ENCODE measurements around the gene SPATS2L.

Gene SPATS2L

GRCh38 chr2:200319548-200320337 is 13.2 kb downstream of the SPATS2L start:
- Histone ChIP-seq H3K4me3 (ENCODE audit: low read length in 2 of 2) (no peak overlapping the region), H3K27ac (ENCODE audit: low read depth in 2 of 2, low read length in 2 of 2) (no peak overlapping the region), H3K36me3 (ENCODE audit: control insufficient read depth in 2 of 2, insufficient read depth in 2 of 2, low read length in 2 of 2) (no peaks in the 10 kb centered on the region), H3K27me3 (ENCODE audit: control insufficient read depth in 2 of 2, insufficient read depth in 2 of 2, low read length in 2 of 2) (no peaks in the 10 kb centered on the region), H3K9me3 (ENCODE audit: control insufficient read depth in 2 of 2, low read length in 2 of 2) (no peaks in the 10 kb centered on the region), H3K4me1 (ENCODE audit: control insufficient read depth in 2 of 2, insufficient read depth in 2 of 2, low read length in 2 of 2) (no peaks in the 10 kb centered on the region), H3K9ac (ENCODE audit: low read depth in 1 of 2, low read length in 2 of 2) (no peak overlapping the region)

DNA sequence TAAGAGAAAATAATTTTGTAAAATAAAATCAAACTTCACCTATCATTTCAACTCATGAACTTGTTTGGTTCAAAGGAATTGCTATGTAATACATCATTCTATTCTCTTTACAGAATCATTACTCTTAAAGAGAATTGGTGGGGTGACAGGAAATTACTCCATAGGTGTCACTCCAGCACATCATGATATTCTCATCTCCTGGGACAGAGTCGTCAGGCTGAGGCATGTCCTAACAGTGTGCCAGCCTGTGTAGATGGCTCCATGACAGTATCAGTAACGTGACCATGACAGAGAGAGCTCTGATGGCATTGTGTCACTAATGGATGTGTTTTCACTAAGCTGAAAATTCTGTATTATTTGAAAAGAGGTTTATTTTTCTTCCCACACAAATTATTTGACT is 13.9 kb downstream of the SPATS2L start:
- Histone ChIP-seq H3K9me3 (ENCODE audit: control insufficient read depth in 2 of 2, low read length in 2 of 2) (no peaks in the 10 kb centered on the region), H3K4me1 (ENCODE audit: control insufficient read depth in 2 of 2, insufficient read depth in 2 of 2, low read length in 2 of 2) (no peaks in the 10 kb centered on the region), H3K27me3 (ENCODE audit: control insufficient read depth in 2 of 2, insufficient read depth in 2 of 2, low read length in 2 of 2) (no peaks in the 10 kb centered on the region), H3K36me3 (ENCODE audit: control insufficient read depth in 2 of 2, insufficient read depth in 2 of 2, low read length in 2 of 2) (no peaks in the 10 kb centered on the region), H3K4me3 (ENCODE audit: low read length in 2 of 2) (no peak overlapping the region), H3K9ac (ENCODE audit: low read depth in 1 of 2, low read length in 2 of 2) (no peak overlapping the region), H3K27ac (ENCODE audit: low read depth in 2 of 2, low read length in 2 of 2) (no peak overlapping the region)

GRCh38 chr2:200320991-200321390 is 14.5 kb downstream of the SPATS2L start:
- H3K9me3 ChIP-seq (ENCODE audit: control insufficient read depth in 2 of 2, low read length in 2 of 2) = no peaks in the 10 kb centered on the region
- H3K27me3 ChIP-seq (ENCODE audit: control insufficient read depth in 2 of 2, insufficient read depth in 2 of 2, low read length in 2 of 2) = no peaks in the 10 kb centered on the region
- no peak overlapping the region for H3K4me3 ChIP-seq (ENCODE audit: low read length in 2 of 2)
- no peaks in the 10 kb centered on the region for H3K4me1 ChIP-seq (ENCODE audit: control insufficient read depth in 2 of 2, insufficient read depth in 2 of 2, low read length in 2 of 2)
- H3K9ac ChIP-seq (ENCODE audit: low read depth in 1 of 2, low read length in 2 of 2) = no peak overlapping the region
- H3K36me3 ChIP-seq (ENCODE audit: control insufficient read depth in 2 of 2, insufficient read depth in 2 of 2, low read length in 2 of 2) = no peaks in the 10 kb centered on the region
- no peak overlapping the region for H3K27ac ChIP-seq (ENCODE audit: low read depth in 2 of 2, low read length in 2 of 2)

- H3K9me3 ChIP-seq (ENCODE audit: control insufficient read depth in 2 of 2, low read length in 2 of 2) = no peaks in the 10 kb centered on the region
- H3K27ac ChIP-seq (ENCODE audit: low read depth in 2 of 2, low read length in 2 of 2) = no peak overlapping the region
- no peaks in the 10 kb centered on the region for H3K27me3 ChIP-seq (ENCODE audit: control insufficient read depth in 2 of 2, insufficient read depth in 2 of 2, low read length in 2 of 2)
- H3K4me3 ChIP-seq (ENCODE audit: low read length in 2 of 2) = no peak overlapping the region
- H3K9ac ChIP-seq (ENCODE audit: low read depth in 1 of 2, low read length in 2 of 2) = no peak overlapping the region
- H3K36me3 ChIP-seq (ENCODE audit: control insufficient read depth in 2 of 2, insufficient read depth in 2 of 2, low read length in 2 of 2) = no peaks in the 10 kb centered on the region
- H3K4me1 ChIP-seq (ENCODE audit: control insufficient read depth in 2 of 2, insufficient read depth in 2 of 2, low read length in 2 of 2) = no peaks in the 10 kb centered on the region
Measured at GRCh38 chr2:200321780-200322534, 15.5 kb downstream of the SPATS2L start.

GRCh38 chr2:200322607-200323006 is 16.1 kb downstream of the SPATS2L start:
- Histone ChIP-seq H3K4me3 (ENCODE audit: low read length in 2 of 2) (no peak overlapping the region), H3K27me3 (ENCODE audit: control insufficient read depth in 2 of 2, insufficient read depth in 2 of 2, low read length in 2 of 2) (no peaks in the 10 kb centered on the region), H3K36me3 (ENCODE audit: control insufficient read depth in 2 of 2, insufficient read depth in 2 of 2, low read length in 2 of 2) (no peaks in the 10 kb centered on the region), H3K9me3 (ENCODE audit: control insufficient read depth in 2 of 2, low read length in 2 of 2) (no peaks in the 10 kb centered on the region), H3K27ac (ENCODE audit: low read depth in 2 of 2, low read length in 2 of 2) (no peak overlapping the region), H3K9ac (ENCODE audit: low read depth in 1 of 2, low read length in 2 of 2) (no peak overlapping the region), H3K4me1 (ENCODE audit: control insufficient read depth in 2 of 2, insufficient read depth in 2 of 2, low read length in 2 of 2) (no peaks in the 10 kb centered on the region)

- Histone ChIP-seq H3K36me3 (ENCODE audit: control insufficient read depth in 2 of 2, insufficient read depth in 2 of 2, low read length in 2 of 2) (no peaks in the 10 kb centered on the region), H3K9ac (ENCODE audit: low read depth in 1 of 2, low read length in 2 of 2) (no peak overlapping the region), H3K27ac (ENCODE audit: low read depth in 2 of 2, low read length in 2 of 2) (no peak overlapping the region), H3K4me1 (ENCODE audit: control insufficient read depth in 2 of 2, insufficient read depth in 2 of 2, low read length in 2 of 2) (no peaks in the 10 kb centered on the region), H3K27me3 (ENCODE audit: control insufficient read depth in 2 of 2, insufficient read depth in 2 of 2, low read length in 2 of 2) (no peaks in the 10 kb centered on the region), H3K9me3 (ENCODE audit: control insufficient read depth in 2 of 2, low read length in 2 of 2) (no peaks in the 10 kb centered on the region), H3K4me3 (ENCODE audit: low read length in 2 of 2) (no peak overlapping the region)
Measured at GRCh38 chr2:200324362-200324761, 17.9 kb downstream of the SPATS2L start.

- Histone ChIP-seq H3K4me1 (ENCODE audit: control insufficient read depth in 2 of 2, insufficient read depth in 2 of 2, low read length in 2 of 2) (no peaks in the 10 kb centered on the region), H3K36me3 (ENCODE audit: control insufficient read depth in 2 of 2, insufficient read depth in 2 of 2, low read length in 2 of 2) (peaks cover 0 to 8% of the 10 kb centered on the region in 2 donors), H3K9ac (ENCODE audit: low read depth in 1 of 2, low read length in 2 of 2) (no peak overlapping the region), H3K27me3 (ENCODE audit: control insufficient read depth in 2 of 2, insufficient read depth in 2 of 2, low read length in 2 of 2) (no peaks in the 10 kb centered on the region), H3K4me3 (ENCODE audit: low read length in 2 of 2) (no peak overlapping the region), H3K9me3 (ENCODE audit: control insufficient read depth in 2 of 2, low read length in 2 of 2) (no peaks in the 10 kb centered on the region), H3K27ac (ENCODE audit: low read depth in 2 of 2, low read length in 2 of 2) (no peak overlapping the region)
Measured at GRCh38 chr2:200329384-200329783, 22.9 kb downstream of the SPATS2L start.

DNA sequence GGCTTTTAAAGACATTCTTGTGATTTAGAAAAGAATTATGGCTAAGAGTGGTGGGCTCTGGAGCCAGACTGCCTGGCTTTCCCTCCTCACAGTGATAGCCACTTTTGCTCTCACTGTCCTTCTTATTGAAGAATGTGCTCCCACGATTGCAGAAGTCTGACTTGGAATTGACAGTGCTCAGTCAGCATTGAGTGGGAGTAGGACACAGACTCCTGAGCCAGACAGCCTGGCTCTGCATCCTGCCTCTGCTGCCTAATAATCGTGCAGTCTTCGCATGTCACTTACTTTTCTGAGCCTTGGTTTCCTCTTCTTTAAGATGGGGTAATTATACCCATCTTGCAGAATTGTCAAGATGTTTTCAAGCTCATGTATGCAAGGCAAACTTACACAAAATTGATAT is 23.3 kb downstream of the SPATS2L start:
- Histone ChIP-seq H3K9me3 (ENCODE audit: control insufficient read depth in 2 of 2, low read length in 2 of 2) (no peaks in the 10 kb centered on the region), H3K27ac (ENCODE audit: low read depth in 2 of 2, low read length in 2 of 2) (no peak overlapping the region), H3K4me1 (ENCODE audit: control insufficient read depth in 2 of 2, insufficient read depth in 2 of 2, low read length in 2 of 2) (no peaks in the 10 kb centered on the region), H3K4me3 (ENCODE audit: low read length in 2 of 2) (no peak overlapping the region), H3K9ac (ENCODE audit: low read depth in 1 of 2, low read length in 2 of 2) (no peak overlapping the region), H3K27me3 (ENCODE audit: control insufficient read depth in 2 of 2, insufficient read depth in 2 of 2, low read length in 2 of 2) (no peaks in the 10 kb centered on the region), H3K36me3 (ENCODE audit: control insufficient read depth in 2 of 2, insufficient read depth in 2 of 2, low read length in 2 of 2) (peaks cover 0 to 8% of the 10 kb centered on the region in 2 donors)

- H3K36me3 ChIP-seq (ENCODE audit: control insufficient read depth in 2 of 2, insufficient read depth in 2 of 2, low read length in 2 of 2) = peaks cover 0 to 8% of the 10 kb centered on the region in 2 donors
- H3K9ac ChIP-seq (ENCODE audit: low read depth in 1 of 2, low read length in 2 of 2) = no peak overlapping the region
- no peak overlapping the region for H3K27ac ChIP-seq (ENCODE audit: low read depth in 2 of 2, low read length in 2 of 2)
- H3K9me3 ChIP-seq (ENCODE audit: control insufficient read depth in 2 of 2, low read length in 2 of 2) = no peaks in the 10 kb centered on the region
- no peaks in the 10 kb centered on the region for H3K27me3 ChIP-seq (ENCODE audit: control insufficient read depth in 2 of 2, insufficient read depth in 2 of 2, low read length in 2 of 2)
- no peak overlapping the region for H3K4me3 ChIP-seq (ENCODE audit: low read length in 2 of 2)
- peaks cover 0 to 5% of the 10 kb centered on the region in 2 donors for H3K4me1 ChIP-seq (ENCODE audit: control insufficient read depth in 2 of 2, insufficient read depth in 2 of 2, low read length in 2 of 2)
Measured at GRCh38 chr2:200330351-200331060, 24.0 kb downstream of the SPATS2L start.

GRCh38 chr2:200331061-200331400 is 24.5 kb downstream of the SPATS2L start:
- Histone ChIP-seq H3K27me3 (ENCODE audit: control insufficient read depth in 2 of 2, insufficient read depth in 2 of 2, low read length in 2 of 2) (no peaks in the 10 kb centered on the region), H3K4me1 (ENCODE audit: control insufficient read depth in 2 of 2, insufficient read depth in 2 of 2, low read length in 2 of 2) (peaks cover 0 to 6% of the 10 kb centered on the region in 2 donors), H3K9me3 (ENCODE audit: control insufficient read depth in 2 of 2, low read length in 2 of 2) (no peaks in the 10 kb centered on the region), H3K4me3 (ENCODE audit: low read length in 2 of 2) (no peak overlapping the region), H3K27ac (ENCODE audit: low read depth in 2 of 2, low read length in 2 of 2) (no peak overlapping the region), H3K9ac (ENCODE audit: low read depth in 1 of 2, low read length in 2 of 2) (no peak overlapping the region), H3K36me3 (ENCODE audit: control insufficient read depth in 2 of 2, insufficient read depth in 2 of 2, low read length in 2 of 2) (peaks cover 0 to 8% of the 10 kb centered on the region in 2 donors)
